Hepatocyte (in vitro differentiated cells): Measurements from ENCODE around the gene TOX2.

Experiments
- EZH2 ChIP-seq: fragments of 200-600 bp; sonication (generic); IDR thresholded peaks from 2 replicates; pipeline ENCODE4 v1.6.1; 2016; ENCODE audit warnings: antibody characterized with exemption, mild to moderate bottlenecking, borderline replicate concordance
- EZH2phosphoT487 ChIP-seq: fragments of 200-600 bp; sonication (generic); IDR thresholded peaks from one replicate; pipeline ENCODE4 v1.6.1; 2018; ENCODE audit warnings: antibody characterized with exemption, mild to moderate bottlenecking, low read depth, moderate library complexity; ENCODE audit not compliant: unreplicated experiment, severe bottlenecking
- TF ChIP-seq, protein P1 (sequence below): fragments of 200-600 bp; sonication (generic); IDR thresholded peaks from 2 replicates; pipeline ENCODE4 v1.5.1; 2016; ENCODE audit warnings: antibody characterized with exemption, mild to moderate bottlenecking; ENCODE audit not compliant: poor library complexity

DNA sequence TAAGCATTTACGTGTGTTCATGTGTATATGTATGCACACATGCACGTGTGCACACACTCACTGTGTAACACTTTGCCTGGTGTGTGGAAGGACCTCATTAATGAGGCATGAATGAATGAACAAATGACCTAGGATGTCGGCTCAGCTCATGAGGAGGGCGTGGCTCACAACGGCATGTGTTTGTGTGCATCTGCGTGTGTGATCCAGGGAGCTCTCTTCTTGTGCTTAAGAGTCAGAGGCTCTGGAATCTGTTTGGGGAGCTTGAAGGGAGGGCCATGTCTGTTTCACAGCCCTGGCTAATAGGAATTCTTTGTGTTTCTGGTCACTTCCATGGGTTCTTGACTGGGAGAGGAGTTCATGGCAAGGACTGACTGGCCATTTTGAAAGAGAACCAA, 32.7 kb downstream of the TOX2 start:
- TF ChIP-seq EZH2 (no peak), EZH2phosphoT487 (no peak)
- TF ChIP-seq, protein P1, sequence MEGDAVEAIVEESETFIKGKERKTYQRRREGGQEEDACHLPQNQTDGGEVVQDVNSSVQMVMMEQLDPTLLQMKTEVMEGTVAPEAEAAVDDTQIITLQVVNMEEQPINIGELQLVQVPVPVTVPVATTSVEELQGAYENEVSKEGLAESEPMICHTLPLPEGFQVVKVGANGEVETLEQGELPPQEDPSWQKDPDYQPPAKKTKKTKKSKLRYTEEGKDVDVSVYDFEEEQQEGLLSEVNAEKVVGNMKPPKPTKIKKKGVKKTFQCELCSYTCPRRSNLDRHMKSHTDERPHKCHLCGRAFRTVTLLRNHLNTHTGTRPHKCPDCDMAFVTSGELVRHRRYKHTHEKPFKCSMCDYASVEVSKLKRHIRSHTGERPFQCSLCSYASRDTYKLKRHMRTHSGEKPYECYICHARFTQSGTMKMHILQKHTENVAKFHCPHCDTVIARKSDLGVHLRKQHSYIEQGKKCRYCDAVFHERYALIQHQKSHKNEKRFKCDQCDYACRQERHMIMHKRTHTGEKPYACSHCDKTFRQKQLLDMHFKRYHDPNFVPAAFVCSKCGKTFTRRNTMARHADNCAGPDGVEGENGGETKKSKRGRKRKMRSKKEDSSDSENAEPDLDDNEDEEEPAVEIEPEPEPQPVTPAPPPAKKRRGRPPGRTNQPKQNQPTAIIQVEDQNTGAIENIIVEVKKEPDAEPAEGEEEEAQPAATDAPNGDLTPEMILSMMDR = no peak
